ENCODE results near the gene MLXIP. TPM values are rescaled to one million over a fixed set of nuclear protein-coding genes. Genes with fewer than 3 reads are reported as not detected.
A peak's percentile ranks its signal among the peaks of the same experiment; 100 is the strongest.

Gene MLXIP
- total RNA-seq, 4 donors from 2014 or later = 99.5 to 302 (median 151) TPM

GRCh38 chr12:122125452-122126341, 47.1 kb downstream of the MLXIP start:
- H3K4me1 ChIP-seq = peaks cover 45 to 60% (median 56%) of the 10 kb centered on the region in 4 donors

DNA sequence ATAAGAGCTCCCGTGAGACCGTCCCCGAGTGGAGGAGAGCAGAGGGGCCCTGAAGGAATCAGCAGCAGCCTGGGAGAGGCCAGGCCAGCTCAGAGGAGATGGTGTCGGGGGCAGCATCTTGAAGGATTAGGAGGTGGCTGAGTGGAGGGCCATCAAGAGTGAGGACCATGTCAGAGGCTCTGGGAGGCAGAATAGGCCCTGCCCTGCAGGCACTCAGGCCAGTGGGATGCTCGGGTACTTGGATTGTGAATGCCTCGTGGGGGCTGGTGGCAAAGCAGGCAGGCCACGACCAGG, 47.7 kb downstream of the MLXIP start:
- intact Hi-C loops (cut with DNase I; ENCODE audit: low total_unique reads) = no loop called here
- peaks cover 45 to 59% (median 54%) of the 10 kb centered on the region in 4 donors for H3K4me1 ChIP-seq
- in situ Hi-C loops (cut with MboI; ENCODE audit: low pct_ligation_motif_present in 1 of 4, low pct_unique_long_range_greater_than_20kb in 1 of 4, low sequenced_read_pairs in 3 of 4) = loop anchor here in 2 of 4 donors (5.0 to 10.0 kb wide), 2 partner anchors 71 to 74 kb away; no protein-coding TSS in a partner anchor
- H3K27ac ChIP-seq = peak overlapping the region; percentile 20 to 63 (median 46)
- H3K4me3 ChIP-seq = no peak overlapping the region
- no peak for DNase-seq
- WGBS, 2 donors (ENCODE audit: low coverage in 1 of 2) = 69% methylated on average over 7 of the region's 7 CpGs; no CpG with 5 or more reads in 1 of the 2 donors
- H3K27me3 ChIP-seq = no peaks in the 10 kb centered on the region
- TF ChIP-seq POLR2A (IDR thresholded peaks at IDR 0.05) = no peak
- TF ChIP-seq, protein P1, sequence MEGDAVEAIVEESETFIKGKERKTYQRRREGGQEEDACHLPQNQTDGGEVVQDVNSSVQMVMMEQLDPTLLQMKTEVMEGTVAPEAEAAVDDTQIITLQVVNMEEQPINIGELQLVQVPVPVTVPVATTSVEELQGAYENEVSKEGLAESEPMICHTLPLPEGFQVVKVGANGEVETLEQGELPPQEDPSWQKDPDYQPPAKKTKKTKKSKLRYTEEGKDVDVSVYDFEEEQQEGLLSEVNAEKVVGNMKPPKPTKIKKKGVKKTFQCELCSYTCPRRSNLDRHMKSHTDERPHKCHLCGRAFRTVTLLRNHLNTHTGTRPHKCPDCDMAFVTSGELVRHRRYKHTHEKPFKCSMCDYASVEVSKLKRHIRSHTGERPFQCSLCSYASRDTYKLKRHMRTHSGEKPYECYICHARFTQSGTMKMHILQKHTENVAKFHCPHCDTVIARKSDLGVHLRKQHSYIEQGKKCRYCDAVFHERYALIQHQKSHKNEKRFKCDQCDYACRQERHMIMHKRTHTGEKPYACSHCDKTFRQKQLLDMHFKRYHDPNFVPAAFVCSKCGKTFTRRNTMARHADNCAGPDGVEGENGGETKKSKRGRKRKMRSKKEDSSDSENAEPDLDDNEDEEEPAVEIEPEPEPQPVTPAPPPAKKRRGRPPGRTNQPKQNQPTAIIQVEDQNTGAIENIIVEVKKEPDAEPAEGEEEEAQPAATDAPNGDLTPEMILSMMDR (IDR thresholded peaks at IDR 0.05) = no peak
- TF ChIP-seq POLR2AphosphoS5 (IDR thresholded peaks at IDR 0.05) = no peak
- no peak for TF ChIP-seq EP300 (IDR thresholded peaks at IDR 0.05; ENCODE audit: low read depth)
- peaks cover 0 to 36% (median 15%) of the 10 kb centered on the region in 4 donors for H3K36me3 ChIP-seq
- no peaks in the 10 kb centered on the region for H3K9me3 ChIP-seq

More at GRCh38 chr12:122125452-122126341, 47.1 kb downstream of the MLXIP start:
- Histone ChIP-seq H3K27ac (peak overlapping the region; percentile 20 to 63 (median 42)), H3K4me3 (no peak overlapping the region), H3K27me3 (no peaks in the 10 kb centered on the region), H3K9me3 (no peaks in the 10 kb centered on the region), H3K36me3 (peaks cover 0 to 33% (median 15%) of the 10 kb centered on the region in 4 donors)
- 51 to 73% methylated on average over 4 to 12 of the region's 13 CpGs for WGBS, 2 donors (ENCODE audit: low coverage in 1 of 2)
- TF ChIP-seq POLR2A (IDR thresholded peaks at IDR 0.05) (no peak), EP300 (IDR thresholded peaks at IDR 0.05; ENCODE audit: low read depth) (no peak), POLR2AphosphoS5 (IDR thresholded peaks at IDR 0.05) (no peak)
- TF ChIP-seq, protein P1 (IDR thresholded peaks at IDR 0.05) = no peak
- intact Hi-C loops (cut with DNase I; ENCODE audit: low total_unique reads) = no loop called here
- in situ Hi-C loops (cut with MboI; ENCODE audit: low pct_ligation_motif_present in 1 of 4, low pct_unique_long_range_greater_than_20kb in 1 of 4, low sequenced_read_pairs in 3 of 4) = loop anchor here in 2 of 4 donors (5.0 to 10.0 kb wide), 2 partner anchors 71 to 73 kb away; no protein-coding TSS in a partner anchor
- DNase-seq = no peak

GRCh38 chr12:122126713-122127597, 48.4 kb downstream of the MLXIP start:
- Histone ChIP-seq H3K36me3 (peaks cover 0 to 37% (median 15%) of the 10 kb centered on the region in 4 donors), H3K27me3 (no peaks in the 10 kb centered on the region), H3K27ac (peak overlapping the region in 3 of 4 donors; percentile 45 to 63 (median 46)), H3K4me1 (peaks cover 38 to 52% (median 47%) of the 10 kb centered on the region in 4 donors), H3K4me3 (no peak overlapping the region), H3K9me3 (no peaks in the 10 kb centered on the region)
- WGBS, 2 donors (ENCODE audit: low coverage in 1 of 2) = 72% methylated on average over 15 of the region's 15 CpGs; no CpG with 5 or more reads in 1 of the 2 donors
- intact Hi-C loops (cut with DNase I; ENCODE audit: low total_unique reads) = no loop called here
- DNase-seq = no peak
- TF ChIP-seq EP300 (IDR thresholded peaks at IDR 0.05; ENCODE audit: low read depth) = no peak
- TF ChIP-seq POLR2A (IDR thresholded peaks at IDR 0.05) = no peak
- TF ChIP-seq, protein P1 (IDR thresholded peaks at IDR 0.05) = peak in 2 of 5 experiments; percentile 16 to 23
- in situ Hi-C loops (cut with MboI; ENCODE audit: low pct_ligation_motif_present in 1 of 4, low pct_unique_long_range_greater_than_20kb in 1 of 4, low sequenced_read_pairs in 3 of 4) = loop anchor here in 2 of 4 donors (5.0 to 10.0 kb wide), 2 partner anchors 72 to 75 kb away; no protein-coding TSS in a partner anchor

Data from transverse colon (tissue), 4 donors.